OCI-LY1 (cell line): ENCODE data around the gene MYEOV.

Experiments
- H2AFZ ChIP-seq: fragments of 200-600 bp; sonication (generic), shearing (Covaris generic); 2 replicates; pipeline ENCODE4 v1.6.0; 2014; ENCODE audit warnings: antibody characterized with exemption, mild to moderate bottlenecking, low read length
- H3F3A ChIP-seq: fragments of 200-600 bp; sonication (generic), shearing (Covaris generic); 2 replicates; pipeline ENCODE4 v1.6.0; 2014; ENCODE audit warnings: mild to moderate bottlenecking, antibody characterized with exemption, low read length, moderate library complexity; ENCODE audit not compliant: insufficient read depth
- H3K27ac ChIP-seq: fragments of 200-600 bp; sonication (generic); 2 replicates; pipeline ENCODE4 v1.5.1; 2014; ENCODE audit warnings: low read length, mixed run types, mild to moderate bottlenecking, low read depth; ENCODE audit not compliant: poor library complexity, severe bottlenecking
- H3K27me3 ChIP-seq: fragments of 200-600 bp; sonication (generic); 2 replicates; pipeline ENCODE4 v1.6.0; 2014; ENCODE audit warnings: antibody characterized with exemption, mild to moderate bottlenecking, low read length, moderate library complexity; ENCODE audit not compliant: insufficient read depth
- H3K36me3 ChIP-seq: fragments of 200-600 bp; sonication (generic); 2 replicates; pipeline ENCODE4 v1.6.1; 2014; ENCODE audit warnings: mild to moderate bottlenecking, antibody characterized with exemption, low read length, moderate library complexity, mixed read lengths; ENCODE audit not compliant: insufficient read depth
- H3K4me1 ChIP-seq: fragments of 200-600 bp; sonication (generic); 2 replicates; pipeline ENCODE4 v1.5.1; 2014; ENCODE audit warnings: mild to moderate bottlenecking, low read length, moderate library complexity; ENCODE audit not compliant: insufficient read depth, severe bottlenecking
- H3K4me2 ChIP-seq: fragments of 200-600 bp; sonication (generic), shearing (Covaris generic); 2 replicates; pipeline ENCODE4 v1.6.1; 2014; ENCODE audit warnings: low read length
- H3K4me3 ChIP-seq: fragments of 200-600 bp; sonication (generic); 2 replicates; pipeline ENCODE4 v1.5.1; 2014; ENCODE audit warnings: low read length, low read depth, mild to moderate bottlenecking, mixed read lengths; ENCODE audit not compliant: poor library complexity, severe bottlenecking
- H3K79me2 ChIP-seq: fragments of 200-600 bp; shearing (Covaris generic); 2 replicates; pipeline ENCODE4 v1.6.1; 2016; ENCODE audit warnings: mixed run types, low read length, mixed read lengths; ENCODE audit not compliant: insufficient read depth
- H3K9ac ChIP-seq: fragments of 200-600 bp; sonication (generic), shearing (Covaris generic); 2 replicates; pipeline ENCODE4 v1.6.1; 2014; ENCODE audit warnings: mild to moderate bottlenecking, low read length, mixed read lengths
- H3K9me2 ChIP-seq: fragments of 200-600 bp; sonication (generic), shearing (Covaris generic); 2 replicates; pipeline ENCODE4 v1.6.1; 2014; ENCODE audit warnings: low read depth, mild to moderate bottlenecking, low read length, mixed read lengths
- H3K9me3 ChIP-seq: fragments of 200-600 bp; shearing (Covaris generic); 2 replicates; pipeline ENCODE4 v1.6.1; 2014; ENCODE audit warnings: low read length, mixed read lengths
- H4K20me1 ChIP-seq: fragments of 200-600 bp; sonication (generic), shearing (Covaris generic); 2 replicates; pipeline ENCODE4 v1.6.0; 2016; ENCODE audit warnings: mild to moderate bottlenecking, low read length; ENCODE audit not compliant: insufficient read depth
- EZH2 ChIP-seq: fragments of 200-600 bp; sonication (generic), shearing (Covaris generic); IDR thresholded peaks from 2 replicates; pipeline ENCODE4 v1.8.0; 2017; ENCODE audit warnings: borderline replicate concordance, mixed run types, mild to moderate bottlenecking, antibody characterized with exemption, low read length, moderate library complexity, mixed read lengths
- TF ChIP-seq, protein P1 (sequence below): fragments of 200-600 bp; sonication (generic), shearing (Covaris generic); IDR thresholded peaks from 2 replicates; pipeline ENCODE4 v1.5.1; 2017; ENCODE audit warnings: mild to moderate bottlenecking, antibody characterized with exemption, low read length, moderate library complexity, mixed read lengths

The MYEOV gene

DNA sequence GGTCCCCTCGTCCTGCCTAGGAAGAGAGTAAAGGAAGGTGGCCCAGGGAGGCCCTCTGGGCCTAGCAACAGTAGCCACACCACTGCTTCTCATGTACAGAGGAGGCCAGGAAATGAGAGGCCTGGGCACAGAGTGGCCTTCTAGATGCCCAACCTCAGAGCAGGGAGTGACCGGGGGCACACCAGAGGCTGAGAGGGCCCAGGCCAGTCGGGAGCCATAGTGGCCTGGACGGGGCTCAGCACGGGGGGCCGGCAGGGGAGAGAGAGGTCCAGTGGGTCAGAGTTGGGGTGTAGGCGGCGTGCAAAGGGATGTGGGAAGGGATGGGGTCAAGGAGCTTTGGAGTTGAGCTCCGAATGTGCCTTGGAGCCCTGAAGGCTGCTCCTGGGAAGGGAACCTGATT, 25.0 kb upstream of the MYEOV start:
- Histone ChIP-seq H3K27ac (no peak overlapping the region), H3K9me2 (no peaks in the 10 kb centered on the region), H3K4me3 (no peak overlapping the region), H3F3A (no peaks in the 10 kb centered on the region), H3K27me3 (no peaks in the 10 kb centered on the region), H3K4me1 (no peaks in the 10 kb centered on the region), H3K36me3 (no peaks in the 10 kb centered on the region), H3K4me2 (no peak overlapping the region), H3K9me3 (no peaks in the 10 kb centered on the region), H3K79me2 (no peaks in the 10 kb centered on the region), H4K20me1 (no peaks in the 10 kb centered on the region), H3K9ac (no peak overlapping the region), H2AFZ (no peak overlapping the region)
- no peak for TF ChIP-seq EZH2
- TF ChIP-seq, protein P1, sequence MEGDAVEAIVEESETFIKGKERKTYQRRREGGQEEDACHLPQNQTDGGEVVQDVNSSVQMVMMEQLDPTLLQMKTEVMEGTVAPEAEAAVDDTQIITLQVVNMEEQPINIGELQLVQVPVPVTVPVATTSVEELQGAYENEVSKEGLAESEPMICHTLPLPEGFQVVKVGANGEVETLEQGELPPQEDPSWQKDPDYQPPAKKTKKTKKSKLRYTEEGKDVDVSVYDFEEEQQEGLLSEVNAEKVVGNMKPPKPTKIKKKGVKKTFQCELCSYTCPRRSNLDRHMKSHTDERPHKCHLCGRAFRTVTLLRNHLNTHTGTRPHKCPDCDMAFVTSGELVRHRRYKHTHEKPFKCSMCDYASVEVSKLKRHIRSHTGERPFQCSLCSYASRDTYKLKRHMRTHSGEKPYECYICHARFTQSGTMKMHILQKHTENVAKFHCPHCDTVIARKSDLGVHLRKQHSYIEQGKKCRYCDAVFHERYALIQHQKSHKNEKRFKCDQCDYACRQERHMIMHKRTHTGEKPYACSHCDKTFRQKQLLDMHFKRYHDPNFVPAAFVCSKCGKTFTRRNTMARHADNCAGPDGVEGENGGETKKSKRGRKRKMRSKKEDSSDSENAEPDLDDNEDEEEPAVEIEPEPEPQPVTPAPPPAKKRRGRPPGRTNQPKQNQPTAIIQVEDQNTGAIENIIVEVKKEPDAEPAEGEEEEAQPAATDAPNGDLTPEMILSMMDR, result no peak

DNA sequence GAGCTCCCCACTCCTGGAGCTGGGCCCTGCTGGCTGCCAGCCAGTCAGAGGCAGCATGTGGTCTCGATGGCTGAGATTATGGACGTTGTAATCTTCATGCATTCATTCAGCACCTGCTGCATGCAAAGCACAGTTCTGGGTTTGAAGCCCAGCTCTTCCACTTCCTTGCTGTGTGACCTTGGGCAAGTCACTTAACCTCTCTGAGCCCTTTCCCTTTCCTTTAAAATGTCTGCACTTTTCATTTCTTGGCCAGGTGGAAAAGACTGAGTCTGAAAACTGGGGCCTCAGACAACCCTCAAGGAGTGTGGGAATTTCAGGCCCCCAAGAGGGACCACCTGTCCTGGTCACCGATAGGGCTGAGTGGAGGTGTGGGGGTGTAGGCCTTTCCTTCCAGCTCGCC, 24.6 kb upstream of the MYEOV start:
- H3K4me1 ChIP-seq, result no peaks in the 10 kb centered on the region
- no peak overlapping the region for H2AFZ ChIP-seq
- no peaks in the 10 kb centered on the region for H3K9me3 ChIP-seq
- H3K4me2 ChIP-seq, result no peak overlapping the region
- H3K36me3 ChIP-seq, result no peaks in the 10 kb centered on the region
- no peaks in the 10 kb centered on the region for H3K27me3 ChIP-seq
- no peak overlapping the region for H3K27ac ChIP-seq
- H3K79me2 ChIP-seq, result no peaks in the 10 kb centered on the region
- H3F3A ChIP-seq, result no peaks in the 10 kb centered on the region
- H3K4me3 ChIP-seq, result no peak overlapping the region
- no peaks in the 10 kb centered on the region for H4K20me1 ChIP-seq
- TF ChIP-seq EZH2, result no peak
- TF ChIP-seq, protein P1, result no peak
- H3K9me2 ChIP-seq, result no peaks in the 10 kb centered on the region
- H3K9ac ChIP-seq, result no peak overlapping the region

DNA sequence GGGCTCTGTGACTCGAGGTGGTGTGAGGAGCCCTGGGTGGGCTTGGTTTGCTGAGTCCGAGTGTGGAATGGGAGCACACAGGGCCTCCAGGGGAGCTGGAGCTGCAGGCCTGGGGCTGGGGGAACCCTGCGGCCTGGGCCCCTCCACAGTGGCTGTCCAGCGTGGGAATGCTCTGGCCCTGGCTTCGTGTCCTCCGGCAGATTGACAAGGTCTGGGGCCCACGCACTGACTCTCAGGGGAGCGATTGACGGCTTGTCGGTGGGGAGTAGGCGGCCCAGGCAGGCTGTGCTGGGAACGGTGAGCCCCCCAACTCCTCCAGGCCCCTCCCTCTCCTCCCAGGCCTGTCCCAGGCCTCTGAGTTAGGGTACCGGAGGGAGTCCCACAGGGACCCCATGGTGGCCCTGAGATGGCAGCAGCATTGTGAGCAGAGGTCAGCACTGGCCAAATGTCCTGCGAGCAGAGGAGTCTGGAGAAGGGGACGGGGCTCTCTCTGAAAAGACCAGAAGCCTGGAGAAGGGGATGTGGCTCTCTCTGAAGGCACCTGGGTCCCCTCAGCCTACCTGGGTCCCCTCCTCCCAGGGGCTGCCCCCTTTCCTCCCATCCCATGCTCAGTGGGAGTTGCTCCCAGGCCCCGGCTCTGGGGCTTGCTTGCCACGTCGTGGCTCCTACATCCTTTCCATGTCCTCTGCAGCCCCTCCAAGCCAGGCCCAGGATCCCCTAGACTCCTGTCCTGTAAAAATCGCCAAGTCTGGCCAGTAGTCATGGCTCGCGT, 23.8 kb upstream of the MYEOV start:
- TF ChIP-seq EZH2, result no peak
- TF ChIP-seq, protein P1, result no peak
- no peaks in the 10 kb centered on the region for H3K27me3 ChIP-seq
- no peaks in the 10 kb centered on the region for H3F3A ChIP-seq
- H3K4me1 ChIP-seq, result no peaks in the 10 kb centered on the region
- H3K9ac ChIP-seq, result no peak overlapping the region
- no peak overlapping the region for H3K4me3 ChIP-seq
- H3K4me2 ChIP-seq, result no peak overlapping the region
- no peaks in the 10 kb centered on the region for H3K79me2 ChIP-seq
- no peaks in the 10 kb centered on the region for H4K20me1 ChIP-seq
- H3K36me3 ChIP-seq, result no peaks in the 10 kb centered on the region
- H3K9me2 ChIP-seq, result no peaks in the 10 kb centered on the region
- H3K9me3 ChIP-seq, result no peaks in the 10 kb centered on the region
- H2AFZ ChIP-seq, result no peak overlapping the region
- H3K27ac ChIP-seq, result no peak overlapping the region
